Endothelial cell of umbilical vein (primary cell): ENCODE results near the gene DNAJC12.

Source experiments
- CTCF ChIP-seq, 2 donors: IDR thresholded peaks; 1 replicate in 1 of 2; 2 replicates in 1 of 2; pipeline ENCODE4 v1.5.1; 2011; ENCODE audit warnings: low read length in 2 of 2, mild to moderate bottlenecking in 2 of 2, moderate library complexity in 2 of 2, control low read depth in 1 of 2, inconsistent platforms in 1 of 2, low read depth in 1 of 2; ENCODE audit not compliant: insufficient read depth in 1 of 2; ENCODE audit errors: extremely low read depth in 1 of 2
- EZH2 ChIP-seq: IDR thresholded peaks from 2 replicates; pipeline ENCODE4 v1.6.1; 2012; ENCODE audit warnings: borderline replicate concordance, low read depth, mild to moderate bottlenecking, moderate library complexity, low read length, inconsistent platforms; ENCODE audit not compliant: severe bottlenecking
- JUN ChIP-seq: IDR thresholded peaks from 2 replicates; pipeline ENCODE4 v1.6.1; 2011; ENCODE audit warnings: borderline replicate concordance, low read depth; ENCODE audit not compliant: insufficient read length, insufficient read depth
- MYC ChIP-seq: IDR thresholded peaks from one replicate; pipeline ENCODE4 v1.6.1; 2011; ENCODE audit warnings: mild to moderate bottlenecking, low read depth, low read length
- POLR2A ChIP-seq: IDR thresholded peaks from 2 replicates; pipeline ENCODE4 v1.6.1; 2012; ENCODE audit warnings: low read depth, mild to moderate bottlenecking, control low read depth, low read length
- POLR2AphosphoS5 ChIP-seq: IDR thresholded peaks from 2 replicates; pipeline ENCODE4 v1.6.1; 2012; ENCODE audit warnings: low read depth, mild to moderate bottlenecking, control low read depth, low read length, moderate library complexity; ENCODE audit not compliant: insufficient read depth

- TF ChIP-seq EZH2 (no peak), POLR2AphosphoS5 (no peak), POLR2A (no peak), CTCF (IDR thresholded peaks at IDR 0.05; ENCODE audit: extremely low read depth in 1 of 2, insufficient read depth in 1 of 2, low read depth in 1 of 2, low read length in 2 of 2) (no peak), JUN (no peak), MYC (no peak)
Observed at GRCh38 chr10:67785098-67785497, 52.9 kb downstream of the DNAJC12 start.
